Endothelial cell of umbilical vein (primary cell): Measurements from ENCODE around the gene UBE2I. TPM values are rescaled to one million over a fixed set of nuclear protein-coding genes. Genes with fewer than 3 reads are reported as not detected.

Experiments used
- BruUV-seq: library from RNA; stranded (reverse); fragments of 400-500 nt; replicated peaks from 2 replicates; lab custom pipeline; 2021; lab: Mats Ljungman, UMichigan
- CTCF ChIA-PET: fragments of 300-600, 350-600 bp; sonication (Branson Sonifier 250); formaldehyde crosslinking; loops from one replicate; lab custom pipeline; 2021; ENCODE audit warnings: antibody characterized with exemption, inconsistent platforms; lab: Charles Lee
- POLR2A ChIA-PET: fragments of 300-600, 350-600 bp; sonication (Branson Sonifier 250); formaldehyde crosslinking; loops from one replicate; lab custom pipeline; 2021; ENCODE audit warnings: antibody characterized with exemption, inconsistent platforms; lab: Charles Lee
- DNase-seq: peaks from one replicate; pipeline ENCODE4 v3.0.0-alpha.2; 2011; ENCODE audit warnings: low read depth, low spot score
- FAIRE-seq: peaks from 2 replicates; lab custom pipeline; 2011; peaks lifted over from hg19 to GRCh38; lab: Jason Lieb, UNC
- H2AFZ ChIP-seq: 2 replicates; pipeline ENCODE4 v1.6.0; 2012; ENCODE audit warnings: low read depth, low read length, control low read depth, inconsistent platforms
- H3K27ac ChIP-seq: 2 replicates; pipeline ENCODE4 v1.5.1; 2011; ENCODE audit warnings: low read depth, mild to moderate bottlenecking, control low read depth, low read length, moderate library complexity; ENCODE audit not compliant: insufficient read depth
- H3K27me3 ChIP-seq, 2 experiments: 2 replicates each; pipeline versions ENCODE4 v1.6.0 to v1.6.1; 2011; ENCODE audit warnings: low read length in 2 of 2, mixed read lengths in 1 of 2; ENCODE audit not compliant: control insufficient read depth in 2 of 2, insufficient read depth in 2 of 2
- H3K36me3 ChIP-seq, 2 experiments: 2 replicates in 1 of 2; 3 replicates in 1 of 2; pipeline ENCODE4 v1.5.1; 2011; ENCODE audit warnings: low read length in 2 of 2, mild to moderate bottlenecking in 1 of 2, moderate library complexity in 1 of 2; ENCODE audit not compliant: control insufficient read depth in 2 of 2, insufficient read depth in 2 of 2; ENCODE audit errors: extremely low read depth in 1 of 2
- H3K4me1 ChIP-seq: 3 replicates; pipeline ENCODE4 v1.5.1; 2011; ENCODE audit warnings: mild to moderate bottlenecking, low read length; ENCODE audit not compliant: control insufficient read depth, insufficient read depth; ENCODE audit errors: extremely low read depth
- H3K4me2 ChIP-seq: 2 replicates; pipeline ENCODE4 v1.6.1; 2011; ENCODE audit warnings: low read length, control low read depth, mixed read lengths; ENCODE audit not compliant: insufficient read depth
- H3K4me3 ChIP-seq, 3 experiments: fragments of 200-600 bp in 1 of 3; sonication (generic), shearing (Covaris generic) in 1 of 3; replicated peaks in 1 of 3; 2 replicates each; pipeline ENCODE4 v1.5.1; 2011 to 2016; ENCODE audit warnings: control low read depth in 3 of 3, low read length in 3 of 3, mild to moderate bottlenecking in 2 of 3, inconsistent platforms in 1 of 3, low read depth in 1 of 3, moderate library complexity in 1 of 3; ENCODE audit not compliant: insufficient read depth in 1 of 3
- H3K79me2 ChIP-seq: 2 replicates; pipeline ENCODE4 v1.6.0; 2012; ENCODE audit warnings: low read length, inconsistent platforms; ENCODE audit not compliant: control insufficient read depth, insufficient read depth
- H3K9ac ChIP-seq: replicated peaks from 2 replicates; pipeline ENCODE3; 2011; ENCODE audit warnings: low read length, control low read depth; ENCODE audit not compliant: insufficient read depth; ENCODE audit errors: extremely low read depth
- H3K9me1 ChIP-seq: replicated peaks from 3 replicates; pipeline ENCODE4 v1.6.0; 2011; ENCODE audit warnings: mild to moderate bottlenecking, low read length; ENCODE audit not compliant: control insufficient read depth, insufficient read depth; ENCODE audit errors: extremely low read depth
- H3K9me3 ChIP-seq: replicated peaks from 2 replicates; pipeline ENCODE4 v1.5.1; 2012; ENCODE audit warnings: low read length, inconsistent platforms; ENCODE audit not compliant: control insufficient read depth, insufficient read depth
- H4K20me1 ChIP-seq: replicated peaks from 2 replicates; pipeline ENCODE3; 2011; ENCODE audit warnings: mild to moderate bottlenecking, low read length; ENCODE audit not compliant: control insufficient read depth, insufficient read depth; ENCODE audit errors: extremely low read depth
- CTCF ChIP-seq, 2 donors: IDR thresholded peaks; 1 replicate in 1 of 2; 2 replicates in 1 of 2; pipeline ENCODE4 v1.5.1; 2011; ENCODE audit warnings: low read length in 2 of 2, mild to moderate bottlenecking in 2 of 2, moderate library complexity in 2 of 2, control low read depth in 1 of 2, inconsistent platforms in 1 of 2, low read depth in 1 of 2; ENCODE audit not compliant: insufficient read depth in 1 of 2; ENCODE audit errors: extremely low read depth in 1 of 2
- EZH2 ChIP-seq: IDR thresholded peaks from 2 replicates; pipeline ENCODE4 v1.6.1; 2012; ENCODE audit warnings: borderline replicate concordance, low read depth, mild to moderate bottlenecking, moderate library complexity, low read length, inconsistent platforms; ENCODE audit not compliant: severe bottlenecking
- FOS ChIP-seq: IDR thresholded peaks from 2 replicates; pipeline ENCODE4 v1.6.1; 2011; ENCODE audit warnings: mild to moderate bottlenecking, low read length, moderate library complexity, borderline replicate concordance; ENCODE audit not compliant: insufficient read depth
- GATA2 ChIP-seq: IDR thresholded peaks from 2 replicates; pipeline ENCODE4 v1.7.0; 2011; ENCODE audit warnings: low read depth, mild to moderate bottlenecking, moderate library complexity, mixed read lengths, low read length; ENCODE audit not compliant: insufficient read length, insufficient read depth
- JUN ChIP-seq: IDR thresholded peaks from 2 replicates; pipeline ENCODE4 v1.6.1; 2011; ENCODE audit warnings: borderline replicate concordance, low read depth; ENCODE audit not compliant: insufficient read length, insufficient read depth
- MAX ChIP-seq: IDR thresholded peaks from 2 replicates; pipeline ENCODE4 v1.6.1; 2011; ENCODE audit not compliant: insufficient read depth, insufficient read length
- MYC ChIP-seq: IDR thresholded peaks from one replicate; pipeline ENCODE4 v1.6.1; 2011; ENCODE audit warnings: mild to moderate bottlenecking, low read depth, low read length
- POLR2A ChIP-seq: IDR thresholded peaks from 2 replicates; pipeline ENCODE4 v1.6.1; 2012; ENCODE audit warnings: low read depth, mild to moderate bottlenecking, control low read depth, low read length
- POLR2AphosphoS5 ChIP-seq: IDR thresholded peaks from 2 replicates; pipeline ENCODE4 v1.6.1; 2012; ENCODE audit warnings: low read depth, mild to moderate bottlenecking, control low read depth, low read length, moderate library complexity; ENCODE audit not compliant: insufficient read depth
- dilution Hi-C: fragments of 300-500 bp; cut with MboI; formaldehyde crosslinking; loops from one replicate; pipeline ENCODE4 v1.15.0; 2019; ENCODE audit warnings: low sequenced_read_pairs; ENCODE audit not compliant: extremely low pct_ligation_motif_present
- intact Hi-C: fragments of 100-400 bp; cut with micrococcal nuclease; formaldehyde crosslinking; loops from one replicate; pipeline ENCODE4 v1.10.0; 2022
- polyA plus RNA-seq, 4 experiments: library from polyadenylated mRNA; depleted of rRNA in 3 of 4; stranded (reverse) in 3 of 4; unstranded in 1 of 4; fragments of >200 nt; gene quantifications; 2 replicates each; pipeline versions ENCODE4 v1.2.1 to v1.2.3, GENCODE V29; 2011 to 2012; ENCODE audit warnings: missing spikeins in 1 of 4
- total RNA-seq: library from RNA; stranded (reverse); gene quantifications from 2 replicates; pipeline ENCODE4 v1.2.3, GENCODE V29; 2021

Gene UBE2I
- total and polyA plus RNA-seq, 2 donors (not counting 3 experiments of a cell fraction or from before 2014, with no cell fraction given): 122 to 233 TPM

- H3K4me1 ChIP-seq: no peaks in the 10 kb centered on the region
- ChIA-PET POLR2A (no interaction called here), CTCF (no interaction called here)
- H4K20me1 ChIP-seq: no peaks in the 10 kb centered on the region
- FAIRE-seq (no peak), DNase-seq (no peak)
- H3K36me3 ChIP-seq: no peaks in the 10 kb centered on the region
- no TSS peak for BruUV-seq
- no peaks in the 10 kb centered on the region for H3K9me1 ChIP-seq
- dilution Hi-C loops (no loop called here), intact Hi-C loops (no loop called here)
- H2AFZ ChIP-seq: no peak overlapping the region
- no peak overlapping the region for H3K4me3 ChIP-seq
- H3K27ac ChIP-seq: no peak overlapping the region
- no peaks in the 10 kb centered on the region for H3K79me2 ChIP-seq
- peaks cover 17 to 18% of the 10 kb centered on the region in 2 experiments for H3K27me3 ChIP-seq
- no peak overlapping the region for H3K4me2 ChIP-seq
- no peak for TF ChIP-seq JUN
- no peak for TF ChIP-seq MAX
- no peak for TF ChIP-seq CTCF (IDR thresholded peaks at IDR 0.05; ENCODE audit: extremely low read depth in 1 of 2, insufficient read depth in 1 of 2, low read depth in 1 of 2, low read length in 2 of 2)
- no peak for TF ChIP-seq EZH2
- TF ChIP-seq GATA2: no peak
- TF ChIP-seq POLR2A: no peak
- TF ChIP-seq MYC: no peak
- TF ChIP-seq POLR2AphosphoS5: no peak
- TF ChIP-seq FOS: no peak
- H3K9ac ChIP-seq: no peak overlapping the region
- H3K9me3 ChIP-seq: no peaks in the 10 kb centered on the region
Measured at GRCh38 chr16:1287982-1288670, 21.3 kb upstream of the UBE2I start.
